ENCODE data around the gene CARD14. TPM values are rescaled to one million over a fixed set of nuclear protein-coding genes. Genes with fewer than 3 reads are reported as not detected.
A peak's percentile ranks its signal among the peaks of the same experiment; 100 is the strongest.

CARD14 gene
- total and polyA plus RNA-seq, 2 of the 13 experiments (the other 11 are each of a cell fraction or from before 2014, with no cell fraction given) = 0.11 TPM; not detected in 1

DNA sequence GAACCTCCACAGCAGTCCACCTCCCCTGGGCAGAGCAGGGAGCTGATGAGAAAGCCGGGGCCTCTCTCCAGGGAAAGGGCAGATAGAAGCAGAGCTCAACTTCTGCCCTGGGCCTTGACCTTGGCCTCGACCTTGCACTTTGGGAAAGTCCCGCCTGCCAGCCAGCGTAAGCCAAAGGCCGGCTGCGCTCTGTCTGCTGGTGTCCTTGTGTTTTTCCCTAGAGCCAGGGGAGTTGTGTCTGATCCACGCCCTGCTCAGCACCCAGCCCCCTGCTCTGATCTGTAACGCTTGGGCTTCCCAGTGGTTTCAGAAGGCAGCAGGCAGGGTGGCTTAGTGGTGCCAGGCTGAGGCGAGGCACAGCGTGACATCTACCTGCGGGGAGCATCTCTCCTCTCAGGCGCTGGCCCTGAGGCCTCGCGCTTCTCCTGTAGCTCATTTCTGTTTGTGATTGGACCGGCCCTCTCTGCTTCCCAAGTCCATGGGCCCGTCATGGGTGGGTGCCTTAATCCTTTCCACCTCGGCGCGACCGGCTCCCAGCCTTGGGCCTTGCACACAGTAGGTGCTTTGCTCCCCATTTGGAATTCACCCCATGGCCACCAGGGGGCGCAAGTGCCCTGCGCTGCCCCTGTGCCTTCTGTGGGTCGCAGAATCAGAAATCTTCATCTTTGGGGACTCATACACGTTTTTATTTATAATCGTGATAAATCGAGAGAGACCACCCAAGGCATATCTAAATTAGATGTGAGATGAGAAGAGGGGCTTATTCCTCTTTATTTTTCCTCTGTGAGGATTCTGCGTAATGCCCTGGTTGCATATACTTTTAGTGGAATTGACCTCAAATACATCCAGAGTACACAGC, 26.1 kb downstream of the CARD14 start (continued):
- TF ChIP-seq, protein P1, sequence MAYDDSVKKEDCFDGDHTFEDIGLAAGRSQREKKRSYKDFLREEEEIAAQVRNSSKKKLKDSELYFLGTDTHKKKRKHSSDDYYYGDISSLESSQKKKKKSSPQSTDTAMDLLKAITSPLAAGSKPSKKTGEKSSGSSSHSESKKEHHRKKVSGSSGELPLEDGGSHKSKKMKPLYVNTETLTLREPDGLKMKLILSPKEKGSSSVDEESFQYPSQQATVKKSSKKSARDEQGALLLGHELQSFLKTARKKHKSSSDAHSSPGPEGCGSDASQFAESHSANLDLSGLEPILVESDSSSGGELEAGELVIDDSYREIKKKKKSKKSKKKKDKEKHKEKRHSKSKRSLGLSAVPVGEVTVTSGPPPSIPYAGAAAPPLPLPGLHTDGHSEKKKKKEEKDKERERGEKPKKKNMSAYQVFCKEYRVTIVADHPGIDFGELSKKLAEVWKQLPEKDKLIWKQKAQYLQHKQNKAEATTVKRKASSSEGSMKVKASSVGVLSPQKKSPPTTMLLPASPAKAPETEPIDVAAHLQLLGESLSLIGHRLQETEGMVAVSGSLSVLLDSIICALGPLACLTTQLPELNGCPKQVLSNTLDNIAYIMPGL (CRISPR knock-in tag; IDR thresholded peaks at IDR 0.05; ENCODE audit: borderline replicate concordance in 1 of 2, low read depth in 1 of 2) = no peak
- TF ChIP-seq BATF2 (CRISPR knock-in tag; IDR thresholded peaks at IDR 0.05) = no peak
- TF ChIP-seq SSRP1 (CRISPR knock-in tag; IDR thresholded peaks at IDR 0.05) = no peak
- TF ChIP-seq SIX4 (CRISPR knock-in tag; IDR thresholded peaks at IDR 0.05) = no peak
- TF ChIP-seq NRL (CRISPR knock-in tag; IDR thresholded peaks at IDR 0.05; ENCODE audit: borderline replicate concordance) = peak; percentile 84; the same call in 1 of the 2 replicates
- TF ChIP-seq ZNF232 (CRISPR knock-in tag; IDR thresholded peaks at IDR 0.05; ENCODE audit: borderline replicate concordance) = no peak
- no peak for TF ChIP-seq ZFYVE20 (CRISPR knock-in tag; IDR thresholded peaks at IDR 0.05; ENCODE audit: borderline replicate concordance, low read depth)
- peak; percentile 42; the same call in 1 of the 2 replicates for TF ChIP-seq ZNF350 (CRISPR knock-in tag; IDR thresholded peaks at IDR 0.05; ENCODE audit: borderline replicate concordance, low read depth)
- no peak for TF ChIP-seq JUND (CRISPR knock-in tag; IDR thresholded peaks at IDR 0.05)
- no peak for TF ChIP-seq GATAD1 (CRISPR knock-in tag; IDR thresholded peaks at IDR 0.05)
- no peak for TF ChIP-seq BCLAF1 (IDR thresholded peaks at IDR 0.05)
- no peak for TF ChIP-seq ZKSCAN5 (CRISPR knock-in tag; IDR thresholded peaks at IDR 0.05)
- TF ChIP-seq THYN1 (CRISPR knock-in tag; IDR thresholded peaks at IDR 0.05; ENCODE audit: borderline replicate concordance, low read depth) = no peak
- TF ChIP-seq ZFP1 (CRISPR knock-in tag; IDR thresholded peaks at IDR 0.05) = no peak
- TF ChIP-seq SP2 (CRISPR knock-in tag; IDR thresholded peaks at IDR 0.05) = no peak
- no peak for TF ChIP-seq CBX1 (IDR thresholded peaks at IDR 0.05; ENCODE audit: low read depth)
- TF ChIP-seq ZSCAN21 (CRISPR knock-in tag; IDR thresholded peaks at IDR 0.05; ENCODE audit: borderline replicate concordance) = no peak
- no peak for TF ChIP-seq GMEB2 (CRISPR knock-in tag; IDR thresholded peaks at IDR 0.05; ENCODE audit: low read depth)
- no peak for TF ChIP-seq ZNF260 (CRISPR knock-in tag; IDR thresholded peaks at IDR 0.05; ENCODE audit: borderline replicate concordance, low read depth)
- no peak; the same call in 1 of the 2 replicates for TF ChIP-seq POGZ (CRISPR knock-in tag; IDR thresholded peaks at IDR 0.05)
- no peak for TF ChIP-seq ZBTB25 (CRISPR knock-in tag; IDR thresholded peaks at IDR 0.05)
